ENCODE data around the gene GFOD1.
"Not testable (repeated sequence)": the region's sequence is repeated elsewhere in the genome, so short reads cannot be mapped to it uniquely, and the experiment has no call there.

GRCh38 chr6:13434135-13434775 is 53.1 kb downstream of the GFOD1 start:
- TF ChIP-seq, protein P1, sequence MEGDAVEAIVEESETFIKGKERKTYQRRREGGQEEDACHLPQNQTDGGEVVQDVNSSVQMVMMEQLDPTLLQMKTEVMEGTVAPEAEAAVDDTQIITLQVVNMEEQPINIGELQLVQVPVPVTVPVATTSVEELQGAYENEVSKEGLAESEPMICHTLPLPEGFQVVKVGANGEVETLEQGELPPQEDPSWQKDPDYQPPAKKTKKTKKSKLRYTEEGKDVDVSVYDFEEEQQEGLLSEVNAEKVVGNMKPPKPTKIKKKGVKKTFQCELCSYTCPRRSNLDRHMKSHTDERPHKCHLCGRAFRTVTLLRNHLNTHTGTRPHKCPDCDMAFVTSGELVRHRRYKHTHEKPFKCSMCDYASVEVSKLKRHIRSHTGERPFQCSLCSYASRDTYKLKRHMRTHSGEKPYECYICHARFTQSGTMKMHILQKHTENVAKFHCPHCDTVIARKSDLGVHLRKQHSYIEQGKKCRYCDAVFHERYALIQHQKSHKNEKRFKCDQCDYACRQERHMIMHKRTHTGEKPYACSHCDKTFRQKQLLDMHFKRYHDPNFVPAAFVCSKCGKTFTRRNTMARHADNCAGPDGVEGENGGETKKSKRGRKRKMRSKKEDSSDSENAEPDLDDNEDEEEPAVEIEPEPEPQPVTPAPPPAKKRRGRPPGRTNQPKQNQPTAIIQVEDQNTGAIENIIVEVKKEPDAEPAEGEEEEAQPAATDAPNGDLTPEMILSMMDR (IDR thresholded peaks at IDR 0.05): not testable (repeated sequence)
- not testable (repeated sequence) for TF ChIP-seq POLR2A, EP300 (IDR thresholded peaks at IDR 0.05)
